Keratinocyte (primary cell): ENCODE measurements around the gene B3GALNT1.

Experiments
- CTCF ChIP-seq, 3 experiments: IDR thresholded peaks in 1 of 3; conservative IDR thresholded peaks in 1 of 3; optimal IDR thresholded peaks in 1 of 3; 2 replicates in 2 of 3; 3 replicates in 1 of 3; pipeline versions ENCODE3 to v1.5.1; 2011; ENCODE audit warnings: low read length in 3 of 3, mild to moderate bottlenecking in 3 of 3, moderate library complexity in 2 of 3, control low read depth in 1 of 3, inconsistent platforms in 1 of 3; ENCODE audit not compliant: insufficient read depth in 2 of 3; ENCODE audit errors: extremely low read depth in 1 of 3
- EZH2 ChIP-seq: IDR thresholded peaks from one replicate; pipeline ENCODE4 v1.6.1; 2012; ENCODE audit warnings: inconsistent platforms, mild to moderate bottlenecking, low read length, moderate library complexity

DNA sequence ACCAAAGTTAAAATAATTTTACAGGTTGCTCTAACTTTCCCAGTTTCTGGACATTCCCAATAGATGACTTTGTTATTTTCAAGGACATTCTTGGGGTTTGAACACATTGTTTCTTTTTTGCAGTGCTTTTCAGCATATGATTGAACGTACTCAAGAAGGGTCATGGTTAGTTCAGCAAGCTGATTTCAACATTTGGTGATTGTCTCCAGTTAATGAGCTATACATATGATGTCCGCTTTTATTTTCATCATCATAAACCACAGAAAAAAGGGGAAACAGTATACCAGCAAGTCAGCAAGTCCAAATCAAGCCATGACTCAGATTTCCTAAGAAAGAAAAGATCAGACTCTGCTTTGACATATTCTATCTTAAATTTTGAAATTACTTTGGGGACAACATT lies 69.4 kb downstream of the B3GALNT1 start:
- TF ChIP-seq CTCF (optimal IDR thresholded peaks at IDR 0.05 in 1 of 3, IDR thresholded peaks at IDR 0.05 in 1 of 3, conservative IDR thresholded peaks at IDR 0.05 in 1 of 3; ENCODE audit: extremely low read depth in 1 of 3, insufficient read depth in 2 of 3, low read length in 3 of 3) (no peak), EZH2 (no peak)
